HG03097 (cell line): ENCODE results near the gene NCAM2.

Experiments used
- ATAC-seq: cut with Tn5 transposase; IDR thresholded peaks from one replicate; pipeline ENCODE4 v1.9.1; 2021; ENCODE audit not compliant: unreplicated experiment, low FRiP score

Gene NCAM2

GRCh38 chr21:21163904-21164303 lies 165.7 kb downstream of the NCAM2 start:
- no peak for ATAC-seq

- ATAC-seq, result no peak
Measured at GRCh38 chr21:21165063-21165645, 166.9 kb downstream of the NCAM2 start.

GRCh38 chr21:21174676-21175075 lies 176.5 kb downstream of the NCAM2 start:
- ATAC-seq, result no peak

DNA sequence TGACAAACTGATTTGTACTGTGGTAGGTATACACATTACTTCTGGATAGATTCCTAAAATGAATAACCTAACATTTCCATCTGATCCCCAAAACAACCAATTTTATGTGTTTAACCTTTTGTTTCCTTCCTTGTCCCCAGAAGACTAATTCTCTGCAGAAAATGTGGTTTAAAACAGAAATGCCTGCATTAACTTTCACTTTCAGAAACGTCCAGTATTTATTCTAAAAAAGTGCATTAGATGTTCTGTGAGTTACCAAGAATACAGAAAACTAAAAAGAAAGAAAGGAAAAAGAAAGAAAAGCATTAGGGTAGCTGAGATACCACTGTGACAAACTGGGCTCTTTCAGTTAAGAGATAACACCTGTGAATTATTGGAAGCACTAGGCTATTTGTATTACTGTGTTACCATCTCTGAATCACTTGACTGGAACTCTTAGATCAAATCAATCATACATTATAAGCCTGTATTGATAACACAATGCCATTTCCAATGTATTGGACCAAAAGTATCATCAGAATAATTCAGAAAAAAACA lies 177.7 kb downstream of the NCAM2 start:
- ATAC-seq, result no peak

- no peak for ATAC-seq
Measured at GRCh38 chr21:21177353-21177986, 179.3 kb downstream of the NCAM2 start.

GRCh38 chr21:21179619-21180298 lies 181.6 kb downstream of the NCAM2 start:
- no peak for ATAC-seq

GRCh38 chr21:21182401-21183010 lies 184.3 kb downstream of the NCAM2 start:
- ATAC-seq, result no peak

- ATAC-seq, result no peak
Measured at GRCh38 chr21:21183092-21183491, 184.9 kb downstream of the NCAM2 start.

DNA sequence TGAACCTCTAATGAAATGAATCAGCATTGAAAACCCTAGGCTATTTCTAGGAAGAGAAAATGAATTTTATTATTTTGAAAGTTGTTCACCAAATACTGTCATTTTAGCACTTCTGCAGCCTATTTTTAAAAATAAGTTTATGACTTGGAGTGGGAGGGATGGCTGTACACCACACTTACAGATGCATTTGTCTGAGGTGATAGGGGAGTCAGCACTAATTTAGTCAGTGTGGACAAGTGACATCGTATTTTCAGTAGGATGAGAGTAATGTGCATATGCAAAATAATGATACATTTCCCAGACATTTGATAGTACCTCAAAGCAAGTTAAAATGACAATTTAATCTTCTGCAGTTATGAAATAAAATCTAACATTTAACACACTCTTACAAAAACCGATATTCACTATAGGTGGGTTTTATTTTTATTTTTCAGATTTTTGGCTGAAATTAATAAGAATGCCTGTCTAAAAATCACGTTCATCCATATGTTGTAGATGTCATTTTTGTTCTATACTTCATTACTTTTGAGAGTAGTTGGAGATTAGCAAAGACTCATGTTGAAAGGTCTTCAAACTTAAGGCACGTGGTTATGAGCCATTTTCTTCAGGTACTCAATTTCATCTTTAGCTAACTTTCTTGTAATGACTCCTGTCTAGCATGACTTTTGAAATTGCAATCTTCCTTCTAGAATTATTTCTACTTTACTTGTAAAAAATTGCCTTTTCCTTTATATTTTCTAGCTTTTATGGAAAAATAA lies 186.7 kb downstream of the NCAM2 start:
- ATAC-seq, result no peak

GRCh38 chr21:21187579-21187978 lies 189.4 kb downstream of the NCAM2 start:
- no peak for ATAC-seq

- ATAC-seq, result no peak
Measured at GRCh38 chr21:21188513-21189195, 190.4 kb downstream of the NCAM2 start.

- no peak for ATAC-seq
Measured at GRCh38 chr21:21195417-21195943, 197.3 kb downstream of the NCAM2 start.

- no peak for ATAC-seq
Measured at GRCh38 chr21:21196087-21196486, 197.9 kb downstream of the NCAM2 start.

DNA sequence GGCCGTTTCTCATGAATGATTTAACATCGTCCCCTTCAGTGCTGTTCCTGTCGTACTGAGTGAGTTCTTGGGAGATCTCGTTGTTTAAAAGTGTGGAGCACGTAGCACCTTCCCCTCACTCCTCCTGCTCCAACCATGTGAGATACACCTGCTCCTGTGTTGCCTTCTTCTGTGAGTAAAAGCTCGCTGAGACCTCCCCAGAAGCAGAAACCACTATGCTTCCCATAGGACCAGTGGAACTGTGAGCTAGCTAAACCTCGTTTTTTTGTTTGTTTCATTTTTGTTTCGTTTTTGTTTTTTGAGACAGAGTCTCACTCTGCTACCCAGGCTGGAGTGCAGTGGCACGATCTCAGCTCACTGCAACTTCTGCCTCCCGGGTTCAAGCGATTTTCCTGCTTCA lies 198.6 kb downstream of the NCAM2 start:
- ATAC-seq, result no peak

DNA sequence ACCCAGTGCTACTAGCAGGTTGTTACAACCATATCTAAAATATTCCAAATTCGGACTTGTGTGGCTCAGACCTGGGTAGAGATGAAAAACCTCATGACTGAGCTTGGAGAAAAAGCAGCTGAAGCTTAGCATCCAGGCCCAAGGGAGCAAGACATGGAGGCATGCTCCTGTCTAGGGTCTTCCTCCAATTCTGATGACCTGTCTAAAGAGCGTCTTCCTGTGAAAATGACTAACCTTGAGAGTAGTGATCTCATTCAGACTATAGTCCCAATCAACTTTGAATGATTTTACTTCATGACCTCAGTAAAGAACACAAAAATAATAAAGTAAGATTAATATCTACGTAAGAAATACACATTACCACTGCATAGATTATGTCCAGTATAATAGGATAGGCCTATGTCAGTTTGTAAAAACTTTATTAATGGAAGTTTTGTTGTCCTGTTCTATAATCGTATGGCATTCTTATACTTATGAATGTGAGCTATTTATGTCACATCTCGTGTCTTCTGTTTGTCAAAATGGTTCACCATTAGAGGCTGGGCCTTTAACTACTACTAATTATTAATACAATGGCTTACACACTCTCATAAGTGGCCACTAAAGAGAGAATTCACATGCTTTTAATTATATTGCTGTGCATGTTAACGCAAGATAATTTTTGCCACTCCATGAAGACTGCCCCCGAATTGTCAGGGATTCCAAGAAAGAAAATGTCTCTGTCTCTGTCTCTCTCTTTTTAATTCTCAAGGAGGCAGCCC lies 201.3 kb downstream of the NCAM2 start:
- ATAC-seq, result no peak

GRCh38 chr21:21200103-21200938 lies 202.1 kb downstream of the NCAM2 start:
- ATAC-seq, result no peak

- ATAC-seq, result no peak
Measured at GRCh38 chr21:21200939-21201615, 202.9 kb downstream of the NCAM2 start.
